KOPT-K1 (cell line): ENCODE data around the gene ASAP2.

Experiments used
- H3K27ac ChIP-seq: fragments of 200-600 bp; sonication (generic); 2 replicates; pipeline ENCODE4 v1.5.1; 2016; ENCODE audit warnings: antibody characterized with exemption, mild to moderate bottlenecking, low read depth, low read length; ENCODE audit not compliant: poor library complexity, severe bottlenecking
- H3K36me3 ChIP-seq: fragments of 200-600 bp; sonication (generic); 2 replicates; pipeline ENCODE4 v1.5.1; 2017; ENCODE audit warnings: antibody characterized with exemption, mild to moderate bottlenecking, low read length, moderate library complexity; ENCODE audit not compliant: insufficient read depth
- H3K9me3 ChIP-seq: fragments of 200-600 bp; sonication (generic); 2 replicates; pipeline ENCODE4 v1.5.1; 2017; ENCODE audit warnings: antibody characterized with exemption, low read length, mild to moderate bottlenecking; ENCODE audit not compliant: insufficient read depth, poor library complexity, severe bottlenecking

The ASAP2 gene

GRCh38 chr2:9288681-9289338, 82.2 kb downstream of the ASAP2 start:
- no peak overlapping the region for H3K27ac ChIP-seq
- no peaks in the 10 kb centered on the region for H3K9me3 ChIP-seq
- H3K36me3 ChIP-seq: no peaks in the 10 kb centered on the region

- H3K9me3 ChIP-seq: no peaks in the 10 kb centered on the region
- H3K27ac ChIP-seq: no peak overlapping the region
- H3K36me3 ChIP-seq: no peaks in the 10 kb centered on the region
Observed at GRCh38 chr2:9291331-9291730, 84.7 kb downstream of the ASAP2 start.

- Histone ChIP-seq H3K9me3 (no peaks in the 10 kb centered on the region), H3K27ac (no peak overlapping the region), H3K36me3 (no peaks in the 10 kb centered on the region)
Observed at GRCh38 chr2:9291866-9292265, 85.3 kb downstream of the ASAP2 start.

- no peaks in the 10 kb centered on the region for H3K36me3 ChIP-seq
- no peak overlapping the region for H3K27ac ChIP-seq
- H3K9me3 ChIP-seq: no peaks in the 10 kb centered on the region
Observed at GRCh38 chr2:9292426-9292825, 85.8 kb downstream of the ASAP2 start.

- Histone ChIP-seq H3K9me3 (no peaks in the 10 kb centered on the region), H3K27ac (no peak overlapping the region)
Observed at GRCh38 chr2:9294764-9295163, 88.2 kb downstream of the ASAP2 start.

GRCh38 chr2:9296559-9296958, 89.9 kb downstream of the ASAP2 start:
- H3K36me3 ChIP-seq: no peaks in the 10 kb centered on the region
- H3K9me3 ChIP-seq: no peaks in the 10 kb centered on the region
- H3K27ac ChIP-seq: no peak overlapping the region

More at GRCh38 chr2:9294764-9295163, 88.2 kb downstream of the ASAP2 start:
- no peaks in the 10 kb centered on the region for H3K36me3 ChIP-seq

- Histone ChIP-seq H3K36me3 (no peaks in the 10 kb centered on the region), H3K9me3 (no peaks in the 10 kb centered on the region), H3K27ac (no peak overlapping the region)
Observed at GRCh38 chr2:9297156-9297555, 90.5 kb downstream of the ASAP2 start.

GRCh38 chr2:9297807-9298206, 91.2 kb downstream of the ASAP2 start:
- Histone ChIP-seq H3K9me3 (no peaks in the 10 kb centered on the region), H3K36me3 (no peaks in the 10 kb centered on the region), H3K27ac (no peak overlapping the region)

GRCh38 chr2:9298583-9298982, 92.0 kb downstream of the ASAP2 start:
- Histone ChIP-seq H3K9me3 (no peaks in the 10 kb centered on the region), H3K27ac (no peak overlapping the region), H3K36me3 (no peaks in the 10 kb centered on the region)

GRCh38 chr2:9299161-9300100, 92.8 kb downstream of the ASAP2 start:
- Histone ChIP-seq H3K36me3 (no peaks in the 10 kb centered on the region), H3K27ac (no peak overlapping the region), H3K9me3 (no peaks in the 10 kb centered on the region)

GRCh38 chr2:9300214-9300613, 93.6 kb downstream of the ASAP2 start:
- H3K27ac ChIP-seq: no peak overlapping the region
- H3K9me3 ChIP-seq: no peaks in the 10 kb centered on the region
- H3K36me3 ChIP-seq: no peaks in the 10 kb centered on the region

- H3K9me3 ChIP-seq: no peaks in the 10 kb centered on the region
- no peak overlapping the region for H3K27ac ChIP-seq
- H3K36me3 ChIP-seq: no peaks in the 10 kb centered on the region
Observed at GRCh38 chr2:9300829-9301453, 94.3 kb downstream of the ASAP2 start.

GRCh38 chr2:9302755-9303154, 96.1 kb downstream of the ASAP2 start:
- H3K9me3 ChIP-seq: no peaks in the 10 kb centered on the region
- H3K27ac ChIP-seq: no peak overlapping the region
- H3K36me3 ChIP-seq: no peaks in the 10 kb centered on the region

GRCh38 chr2:9303528-9304225, 97.1 kb downstream of the ASAP2 start:
- no peak overlapping the region for H3K27ac ChIP-seq
- H3K9me3 ChIP-seq: no peaks in the 10 kb centered on the region
- no peaks in the 10 kb centered on the region for H3K36me3 ChIP-seq

- no peak overlapping the region for H3K27ac ChIP-seq
- no peaks in the 10 kb centered on the region for H3K9me3 ChIP-seq
- no peaks in the 10 kb centered on the region for H3K36me3 ChIP-seq
Observed at GRCh38 chr2:9306911-9307310, 100.3 kb downstream of the ASAP2 start.
